Neural cell (in vitro differentiated cells): ENCODE results near the gene GTF2B.

Source experiments
- CTCF ChIP-seq: fragments of 450-650 bp; IDR thresholded peaks from 2 replicates; pipeline ENCODE4 v1.5.1; 2014; ENCODE audit warnings: antibody characterized with exemption, mild to moderate bottlenecking, moderate library complexity; ENCODE audit not compliant: poor library complexity, severe bottlenecking
- TAF1 ChIP-seq: IDR thresholded peaks from 2 replicates; pipeline ENCODE4 v1.6.1; 2012; ENCODE audit warnings: low read depth

DNA sequence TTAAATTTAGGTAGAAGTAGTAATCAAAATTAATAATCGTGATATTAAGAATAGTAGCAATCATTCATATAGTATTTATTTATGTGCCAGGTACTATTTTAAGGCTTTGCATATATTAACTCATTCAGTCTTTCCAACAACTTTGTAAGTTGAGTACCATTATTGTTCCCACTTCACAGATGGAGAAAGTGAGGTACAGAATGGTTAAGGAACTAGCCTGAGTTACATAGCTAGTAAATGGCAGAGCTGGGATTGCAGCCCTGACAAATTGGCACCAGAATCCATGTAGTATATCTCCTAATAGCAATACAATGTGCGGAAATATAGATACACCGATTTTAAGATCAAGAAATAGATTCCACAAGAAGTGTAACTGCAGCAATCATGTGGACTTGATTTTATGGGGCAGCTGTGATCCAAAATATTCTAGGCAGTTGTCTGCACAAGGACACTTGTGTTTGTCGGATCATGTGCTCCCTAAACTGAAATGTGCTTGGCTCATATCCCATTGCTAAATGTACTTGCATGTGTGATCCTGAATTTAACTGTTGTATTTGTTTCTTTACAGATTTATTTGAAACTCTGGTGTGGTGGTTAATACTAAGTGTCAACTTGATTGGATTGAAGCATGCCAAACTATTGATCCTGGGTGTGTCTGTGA lies 5.8 kb upstream of the GTF2B start:
- TF ChIP-seq TAF1 (no peak), CTCF (no peak)
